Testis (tissue), 3 donors: ENCODE data around the gene TRABD2B. TPM values are rescaled to one million over a fixed set of nuclear protein-coding genes. Genes with fewer than 3 reads are reported as not detected.

Experiments
- DNase-seq: peaks from one replicate; pipeline ENCODE4 v3.0.0-alpha.2; 2019
- H3K27ac ChIP-seq, 2 donors: fragments of 200-600 bp; sonication (generic); one replicate each; pipeline ENCODE4 v1.5.1; 2019
- H3K27me3 ChIP-seq: fragments of 200-600 bp; sonication (generic); one replicate; pipeline ENCODE4 v1.5.1; 2019
- H3K36me3 ChIP-seq: fragments of 200-600 bp; sonication (generic); one replicate; pipeline ENCODE4 v1.5.1; 2017; ENCODE audit warnings: low read depth; ENCODE audit errors: missing control alignments
- H3K4me1 ChIP-seq: fragments of 200-600 bp; sonication (generic); one replicate; pipeline ENCODE4 v1.5.1; 2019
- H3K4me3 ChIP-seq, 2 donors: fragments of 200-600 bp; sonication (generic); one replicate each; pipeline ENCODE4 v1.5.1; 2017 to 2019
- H3K9me3 ChIP-seq: fragments of 200-600 bp; sonication (generic); one replicate; pipeline ENCODE4 v1.5.1; 2017
- POLR2A ChIP-seq: fragments of 450-650 bp; IDR thresholded peaks from one replicate; pipeline ENCODE4 v1.6.1; 2017; ENCODE audit warnings: antibody characterized with exemption, mild to moderate bottlenecking, moderate library complexity
- WGBS, 2 donors: methylation state at CpG; one replicate each; pipeline ENCODE4 v1.1.5; 2018; 5-methylcytosine and 5-hydroxymethylcytosine counted together
- intact Hi-C: fragments of 100-400 bp; cut with DNase I; formaldehyde crosslinking; loops from one replicate; pipeline ENCODE4 v1.15.1; 2023; ENCODE audit warnings: low total_unique reads
- polyA plus RNA-seq: library from polyadenylated mRNA; stranded (reverse); fragments of 350-450 nt; fragmentation: Illumina TruSeq; extraction: RNeasy Lipid Tissue Mini Kit (QIAGEN cat#74804); gene quantifications from one replicate; pipeline ENCODE4 v1.2.3, GENCODE V29; 2014; ENCODE audit warnings: low read depth, low replicate concordance; ENCODE audit not compliant: insufficient read depth
- total RNA-seq, 2 donors: library from RNA; depleted of rRNA; stranded (reverse); fragments of >200 nt; gene quantifications; one replicate each; pipeline ENCODE4 v1.2.3, GENCODE V29; 2016
- TF ChIP-seq, protein P1 (sequence below), 3 experiments: fragments of 450-650 bp in 2 of 3; fragments of 200-600 bp in 1 of 3; sonication (generic) in 1 of 3; IDR thresholded peaks; one replicate each; pipeline ENCODE4 v1.5.1; 2016 to 2019; ENCODE audit warnings: antibody characterized with exemption in 3 of 3, mild to moderate bottlenecking in 2 of 3, moderate library complexity in 1 of 3

The TRABD2B gene
- total and polyA plus RNA-seq, 3 donors from 2014 or later = 1.9 to 2.7 (median 2.0) TPM

DNA sequence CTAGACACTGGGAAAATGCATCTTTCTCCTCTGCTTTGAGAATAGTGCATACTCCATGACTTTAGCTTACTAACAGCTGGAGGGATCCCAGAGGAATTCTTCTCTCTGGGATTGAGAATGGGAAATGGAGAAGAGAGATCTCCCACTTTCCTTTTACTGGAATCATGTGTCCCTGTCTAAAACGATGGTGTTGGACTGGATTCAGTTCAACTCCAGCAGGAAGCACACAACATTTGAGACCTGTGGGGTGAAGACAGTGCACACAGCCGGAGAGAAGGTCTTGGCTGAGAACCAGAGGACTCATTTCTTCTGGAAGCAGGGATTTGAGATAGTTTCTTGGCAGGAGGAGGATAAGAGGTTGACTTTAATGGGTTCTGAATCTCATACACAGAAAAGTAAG, 58.7 kb downstream of the TRABD2B start:
- H3K4me3 ChIP-seq = no peak overlapping the region
- H3K27ac ChIP-seq = no peak overlapping the region
- no peaks in the 10 kb centered on the region for H3K9me3 ChIP-seq
- H3K27me3 ChIP-seq = no peaks in the 10 kb centered on the region
- WGBS, 2 donors = 18 to 21% methylated on average over 2 of the region's 2 CpGs
- intact Hi-C loops = no loop called here
- TF ChIP-seq POLR2A = no peak
- TF ChIP-seq, protein P1, sequence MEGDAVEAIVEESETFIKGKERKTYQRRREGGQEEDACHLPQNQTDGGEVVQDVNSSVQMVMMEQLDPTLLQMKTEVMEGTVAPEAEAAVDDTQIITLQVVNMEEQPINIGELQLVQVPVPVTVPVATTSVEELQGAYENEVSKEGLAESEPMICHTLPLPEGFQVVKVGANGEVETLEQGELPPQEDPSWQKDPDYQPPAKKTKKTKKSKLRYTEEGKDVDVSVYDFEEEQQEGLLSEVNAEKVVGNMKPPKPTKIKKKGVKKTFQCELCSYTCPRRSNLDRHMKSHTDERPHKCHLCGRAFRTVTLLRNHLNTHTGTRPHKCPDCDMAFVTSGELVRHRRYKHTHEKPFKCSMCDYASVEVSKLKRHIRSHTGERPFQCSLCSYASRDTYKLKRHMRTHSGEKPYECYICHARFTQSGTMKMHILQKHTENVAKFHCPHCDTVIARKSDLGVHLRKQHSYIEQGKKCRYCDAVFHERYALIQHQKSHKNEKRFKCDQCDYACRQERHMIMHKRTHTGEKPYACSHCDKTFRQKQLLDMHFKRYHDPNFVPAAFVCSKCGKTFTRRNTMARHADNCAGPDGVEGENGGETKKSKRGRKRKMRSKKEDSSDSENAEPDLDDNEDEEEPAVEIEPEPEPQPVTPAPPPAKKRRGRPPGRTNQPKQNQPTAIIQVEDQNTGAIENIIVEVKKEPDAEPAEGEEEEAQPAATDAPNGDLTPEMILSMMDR (IDR thresholded peaks at IDR 0.05) = no peak
- H3K36me3 ChIP-seq = no peaks in the 10 kb centered on the region
- no peaks in the 10 kb centered on the region for H3K4me1 ChIP-seq
- DNase-seq = no peak

- no peak overlapping the region for H3K4me3 ChIP-seq
- H3K9me3 ChIP-seq = no peaks in the 10 kb centered on the region
- DNase-seq = no peak
- WGBS, 2 donors = 96 to 97% methylated on average over 5 of the region's 5 CpGs
- H3K27me3 ChIP-seq = no peaks in the 10 kb centered on the region
- intact Hi-C loops = no loop called here
- no peaks in the 10 kb centered on the region for H3K4me1 ChIP-seq
- TF ChIP-seq, protein P1 (IDR thresholded peaks at IDR 0.05) = no peak
- no peak for TF ChIP-seq POLR2A
- H3K27ac ChIP-seq = no peak overlapping the region
- H3K36me3 ChIP-seq = no peaks in the 10 kb centered on the region
Measured at GRCh38 chr1:47937586-47938254, 59.5 kb downstream of the TRABD2B start.

GRCh38 chr1:47936916-47937551, 60.2 kb downstream of the TRABD2B start:
- H3K36me3 ChIP-seq = no peaks in the 10 kb centered on the region
- H3K27ac ChIP-seq = no peak overlapping the region
- DNase-seq = no peak
- H3K4me3 ChIP-seq = no peak overlapping the region
- no peaks in the 10 kb centered on the region for H3K4me1 ChIP-seq
- H3K27me3 ChIP-seq = no peaks in the 10 kb centered on the region
- intact Hi-C loops = no loop called here
- 97 to 98% methylated on average over 1 of the region's 1 CpG for WGBS, 2 donors
- no peaks in the 10 kb centered on the region for H3K9me3 ChIP-seq
- TF ChIP-seq POLR2A = no peak
- TF ChIP-seq, protein P1 (IDR thresholded peaks at IDR 0.05) = no peak

- Histone ChIP-seq H3K27ac (no peak overlapping the region), H3K36me3 (no peaks in the 10 kb centered on the region), H3K4me3 (no peak overlapping the region), H3K27me3 (no peaks in the 10 kb centered on the region), H3K4me1 (no peaks in the 10 kb centered on the region), H3K9me3 (no peaks in the 10 kb centered on the region)
- no peak for TF ChIP-seq POLR2A
- TF ChIP-seq, protein P1 (IDR thresholded peaks at IDR 0.05) = no peak
- intact Hi-C loops = no loop called here
- WGBS, 2 donors = 42 to 96% methylated on average over 1 of the region's 1 CpG
- no peak for DNase-seq
Measured at GRCh38 chr1:47935856-47936255, 61.3 kb downstream of the TRABD2B start.

- 69 to 72% methylated on average over 4 of the region's 4 CpGs for WGBS, 2 donors
- no peaks in the 10 kb centered on the region for H3K9me3 ChIP-seq
- H3K36me3 ChIP-seq = no peaks in the 10 kb centered on the region
- no peaks in the 10 kb centered on the region for H3K27me3 ChIP-seq
- intact Hi-C loops = no loop called here
- no peak overlapping the region for H3K27ac ChIP-seq
- no peak for TF ChIP-seq POLR2A
- TF ChIP-seq, protein P1 (IDR thresholded peaks at IDR 0.05) = no peak
- peaks cover 3% of the 10 kb centered on the region for H3K4me1 ChIP-seq
- no peak overlapping the region for H3K4me3 ChIP-seq
- DNase-seq = no peak
Measured at GRCh38 chr1:47935163-47935562, 62.0 kb downstream of the TRABD2B start.
